Left ventricle myocardium inferior (tissue), 1 donor: ENCODE data around the gene HS6ST3. TPM values are rescaled to one million over a fixed set of nuclear protein-coding genes. Genes with fewer than 3 reads are reported as not detected.

Source experiments
- DNase-seq: peaks from one replicate; pipeline ENCODE4 v3.0.0-alpha.2; 2020
- H3K27ac ChIP-seq: fragments of 200-600 bp; replicated peaks from 2 replicates; pipeline ENCODE4 v1.8.0; 2021
- H3K27me3 ChIP-seq: fragments of 200-600 bp; 2 replicates; pipeline ENCODE4 v1.8.0; 2021; ENCODE audit warnings: low read depth
- H3K36me3 ChIP-seq: fragments of 200-600 bp; 2 replicates; pipeline ENCODE4 v1.8.0; 2021
- H3K4me1 ChIP-seq: fragments of 200-600 bp; 2 replicates; pipeline ENCODE4 v1.8.0; 2021
- H3K4me3 ChIP-seq: fragments of 200-600 bp; 2 replicates; pipeline ENCODE4 v1.8.0; 2021; ENCODE audit warnings: mild to moderate bottlenecking, moderate library complexity
- H3K9me3 ChIP-seq: fragments of 200-600 bp; replicated peaks from 2 replicates; pipeline ENCODE4 v1.8.0; 2021
- intact Hi-C: fragments of 100-400 bp; cut with micrococcal nuclease; formaldehyde crosslinking; loops from one replicate; pipeline ENCODE4 v1.11.0; 2022
- total RNA-seq: library from RNA; stranded (reverse); fragmentation: NEBNext Ultra II Directional; extraction: Animal tissue kit (Norgen Biotek cat#: 25700); gene quantifications from one replicate; pipeline ENCODE4 v1.2.1, GENCODE V29; 2021
- TF ChIP-seq, protein P1 (sequence below): fragments of 200-600 bp; IDR thresholded peaks from 2 replicates; pipeline ENCODE4 v1.8.0; 2021; ENCODE audit warnings: antibody characterized with exemption, mild to moderate bottlenecking, borderline replicate concordance
- donor health status: DM: no; HTN: yes; CAD: no; lungs with severe emphysema.

Gene HS6ST3
- total RNA-seq, 1 donor from 2014 or later = 2.0 TPM

DNA sequence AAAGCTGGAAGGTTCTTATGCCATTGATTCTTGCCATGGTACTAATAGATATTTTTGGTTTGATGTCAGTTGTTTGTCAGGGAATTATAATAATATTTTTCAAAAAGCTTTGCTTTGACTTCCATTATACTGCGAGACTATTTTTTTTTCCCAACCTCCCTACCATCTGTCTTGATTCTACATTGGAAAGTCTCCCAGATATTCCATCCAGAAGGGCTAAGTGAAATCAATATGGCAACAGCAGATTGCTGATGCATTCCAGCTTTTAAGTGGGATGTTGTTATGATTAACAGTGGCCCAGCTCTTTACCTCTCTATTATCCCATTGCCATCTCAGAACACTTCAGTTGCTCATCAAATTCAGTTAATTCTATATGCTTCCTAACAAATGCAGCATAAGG lies 657.0 kb downstream of the HS6ST3 start:
- no peak overlapping the region for H3K4me3 ChIP-seq
- TF ChIP-seq, protein P1, sequence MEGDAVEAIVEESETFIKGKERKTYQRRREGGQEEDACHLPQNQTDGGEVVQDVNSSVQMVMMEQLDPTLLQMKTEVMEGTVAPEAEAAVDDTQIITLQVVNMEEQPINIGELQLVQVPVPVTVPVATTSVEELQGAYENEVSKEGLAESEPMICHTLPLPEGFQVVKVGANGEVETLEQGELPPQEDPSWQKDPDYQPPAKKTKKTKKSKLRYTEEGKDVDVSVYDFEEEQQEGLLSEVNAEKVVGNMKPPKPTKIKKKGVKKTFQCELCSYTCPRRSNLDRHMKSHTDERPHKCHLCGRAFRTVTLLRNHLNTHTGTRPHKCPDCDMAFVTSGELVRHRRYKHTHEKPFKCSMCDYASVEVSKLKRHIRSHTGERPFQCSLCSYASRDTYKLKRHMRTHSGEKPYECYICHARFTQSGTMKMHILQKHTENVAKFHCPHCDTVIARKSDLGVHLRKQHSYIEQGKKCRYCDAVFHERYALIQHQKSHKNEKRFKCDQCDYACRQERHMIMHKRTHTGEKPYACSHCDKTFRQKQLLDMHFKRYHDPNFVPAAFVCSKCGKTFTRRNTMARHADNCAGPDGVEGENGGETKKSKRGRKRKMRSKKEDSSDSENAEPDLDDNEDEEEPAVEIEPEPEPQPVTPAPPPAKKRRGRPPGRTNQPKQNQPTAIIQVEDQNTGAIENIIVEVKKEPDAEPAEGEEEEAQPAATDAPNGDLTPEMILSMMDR = no peak
- no peaks in the 10 kb centered on the region for H3K36me3 ChIP-seq
- no peak overlapping the region for H3K27ac ChIP-seq
- H3K4me1 ChIP-seq = no peaks in the 10 kb centered on the region
- intact Hi-C loops = no loop called here
- no peak for DNase-seq
- H3K27me3 ChIP-seq = no peaks in the 10 kb centered on the region
- no peaks in the 10 kb centered on the region for H3K9me3 ChIP-seq

DNA sequence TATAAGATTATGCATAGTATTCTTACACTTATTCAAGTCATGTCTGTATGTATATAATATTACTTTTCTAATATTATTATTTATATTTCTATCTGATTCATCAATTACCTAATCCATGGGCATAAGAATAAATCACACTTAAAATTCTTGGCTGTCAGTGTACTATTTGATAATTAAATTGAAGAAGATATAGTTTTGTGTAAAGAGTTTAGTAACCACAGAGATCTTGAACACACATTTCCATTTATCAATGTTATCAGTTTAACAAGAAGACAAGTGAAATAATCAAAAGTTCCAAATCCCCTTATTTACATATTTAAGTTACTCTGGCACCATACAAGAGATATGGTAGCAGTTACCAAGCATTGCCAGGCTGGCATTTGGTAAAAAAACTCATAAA lies 659.9 kb downstream of the HS6ST3 start:
- Histone ChIP-seq H3K4me3 (no peak overlapping the region), H3K9me3 (no peaks in the 10 kb centered on the region), H3K36me3 (no peaks in the 10 kb centered on the region), H3K27ac (no peak overlapping the region), H3K4me1 (no peaks in the 10 kb centered on the region), H3K27me3 (no peaks in the 10 kb centered on the region)
- intact Hi-C loops = no loop called here
- TF ChIP-seq, protein P1 = no peak
- DNase-seq = no peak

DNA sequence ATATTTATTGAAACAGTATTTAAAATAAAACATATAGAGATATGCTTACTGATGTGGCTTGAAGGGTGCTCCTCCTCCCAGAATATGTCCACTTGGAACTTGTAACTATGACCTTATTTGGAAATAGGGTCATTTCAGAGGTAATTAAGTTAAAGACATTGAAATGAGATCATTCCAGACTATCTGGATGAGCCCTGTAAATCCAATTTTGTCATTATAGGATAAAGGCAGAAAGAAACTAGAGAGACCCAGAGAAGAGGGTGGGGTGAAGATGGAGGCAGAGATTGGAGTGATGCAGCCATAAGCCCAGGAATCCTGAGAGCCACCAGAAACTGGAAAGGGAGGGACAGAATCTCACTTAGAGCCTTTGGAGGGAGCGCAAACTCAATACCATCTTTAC lies 661.2 kb downstream of the HS6ST3 start:
- Histone ChIP-seq H3K27ac (no peak overlapping the region), H3K36me3 (no peaks in the 10 kb centered on the region), H3K4me3 (no peak overlapping the region), H3K27me3 (no peaks in the 10 kb centered on the region), H3K9me3 (peaks cover 8% of the 10 kb centered on the region), H3K4me1 (no peaks in the 10 kb centered on the region)
- DNase-seq = no peak
- TF ChIP-seq, protein P1 = no peak
- intact Hi-C loops = no loop called here

DNA sequence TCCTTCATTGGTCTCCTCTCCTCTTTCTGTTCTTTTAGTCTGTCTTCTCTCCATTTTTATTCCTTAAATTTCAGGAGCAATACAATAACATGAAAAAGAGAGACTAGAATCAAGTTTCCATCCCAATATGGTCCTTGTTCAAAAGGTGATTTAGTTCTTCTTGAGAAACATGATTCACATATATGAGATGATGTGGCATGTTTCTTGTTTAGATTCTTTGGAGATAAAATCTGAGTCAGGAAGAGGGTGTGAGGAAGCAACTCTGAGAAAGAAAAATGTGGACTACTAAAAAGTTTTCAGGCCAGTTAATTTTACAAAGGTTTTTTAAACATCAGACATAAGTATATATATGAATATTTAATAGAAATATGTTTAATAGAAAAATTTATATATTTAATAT lies 673.0 kb downstream of the HS6ST3 start:
- H3K4me3 ChIP-seq = no peak overlapping the region
- intact Hi-C loops = no loop called here
- H3K9me3 ChIP-seq = no peaks in the 10 kb centered on the region
- DNase-seq = no peak
- no peaks in the 10 kb centered on the region for H3K4me1 ChIP-seq
- TF ChIP-seq, protein P1 = no peak
- no peak overlapping the region for H3K27ac ChIP-seq
- H3K36me3 ChIP-seq = no peaks in the 10 kb centered on the region
- H3K27me3 ChIP-seq = no peaks in the 10 kb centered on the region

DNA sequence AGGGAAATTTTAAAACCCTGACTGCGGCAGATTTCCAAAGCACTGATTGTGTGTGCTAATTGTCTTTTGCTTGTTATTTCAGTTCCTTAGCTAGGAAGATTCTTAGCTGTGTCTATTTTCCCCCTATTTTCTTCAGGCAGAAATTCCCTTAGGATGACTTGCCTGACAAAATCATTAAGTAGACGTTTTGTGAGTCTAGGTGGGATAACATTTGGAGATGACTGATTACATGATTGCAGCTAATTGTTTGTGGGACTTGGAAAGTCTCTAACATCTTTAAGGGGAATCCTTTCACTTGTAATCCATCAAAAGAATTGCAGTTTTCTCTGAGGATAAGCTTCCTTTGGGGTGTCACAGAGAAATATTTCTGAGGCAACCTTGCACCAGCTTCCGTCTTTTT lies 676.4 kb downstream of the HS6ST3 start:
- Histone ChIP-seq H3K9me3 (no peaks in the 10 kb centered on the region), H3K36me3 (no peaks in the 10 kb centered on the region), H3K27ac (no peak overlapping the region), H3K27me3 (no peaks in the 10 kb centered on the region), H3K4me1 (no peaks in the 10 kb centered on the region), H3K4me3 (no peak overlapping the region)
- intact Hi-C loops = no loop called here
- no peak for DNase-seq
- TF ChIP-seq, protein P1 = no peak

DNA sequence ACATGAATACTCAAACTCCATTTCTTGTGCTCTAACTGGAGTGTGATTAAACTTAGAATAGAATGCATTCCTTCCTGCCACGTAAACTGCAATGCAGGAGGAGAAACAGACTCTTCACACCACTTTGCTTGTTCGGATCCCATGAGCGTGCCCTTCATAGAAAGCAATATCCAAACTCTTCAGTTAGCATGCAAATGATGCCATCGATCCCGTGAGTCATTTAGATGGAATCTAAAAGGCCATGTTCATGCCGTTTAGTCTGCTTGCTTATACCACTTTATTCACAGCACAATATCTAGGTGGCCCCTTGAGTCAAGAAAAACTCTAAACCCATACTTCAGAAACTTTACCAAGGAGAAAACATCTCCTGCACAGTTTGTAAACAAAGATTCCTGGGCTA lies 678.6 kb downstream of the HS6ST3 start:
- peaks cover 6% of the 10 kb centered on the region for H3K27me3 ChIP-seq
- H3K36me3 ChIP-seq = no peaks in the 10 kb centered on the region
- TF ChIP-seq, protein P1 = no peak
- H3K4me1 ChIP-seq = no peaks in the 10 kb centered on the region
- H3K9me3 ChIP-seq = no peaks in the 10 kb centered on the region
- no peak for DNase-seq
- no peak overlapping the region for H3K4me3 ChIP-seq
- intact Hi-C loops = no loop called here
- H3K27ac ChIP-seq = no peak overlapping the region
